SK-N-SH (cell line): Measurements from ENCODE around the gene RASGRP4. TPM values are rescaled to one million over a fixed set of nuclear protein-coding genes. Genes with fewer than 3 reads are reported as not detected.

ENCODE experiments used
- CTCF ChIA-PET: fragments of 300-600, 350-600 bp; formaldehyde crosslinking; extraction: SDS; loops from one replicate; lab custom pipeline; 2021; lab: Yijun Ruan, JAX
- POLR2A ChIA-PET: fragments of 350-600 bp; sonication (Branson Sonifier 250); formaldehyde crosslinking; extraction: SDS; loops from one replicate; lab custom pipeline; 2020; ENCODE audit warnings: antibody characterized with exemption, inconsistent platforms; lab: Yijun Ruan, JAX
- DNase-seq: peaks from one replicate; pipeline ENCODE4 v3.0.0; 2012
- H2AFZ ChIP-seq: fragments of 200-600 bp; sonication (generic); 2 replicates; pipeline ENCODE4 v1.8.1; 2016; ENCODE audit warnings: antibody characterized with exemption, mild to moderate bottlenecking, low read depth
- H3F3A ChIP-seq: fragments of 200-600 bp; sonication (generic); replicated peaks from 2 replicates; pipeline ENCODE3; 2016; ENCODE audit warnings: antibody characterized with exemption, mild to moderate bottlenecking; ENCODE audit not compliant: insufficient read depth
- H3K27ac ChIP-seq, 2 experiments: fragments of 200-500 bp in 1 of 2; fragments of 200-600 bp in 1 of 2; sonication (Bioruptor generic) in 1 of 2; sonication (generic), shearing (Covaris generic) in 1 of 2; 2 replicates each; pipeline versions ENCODE4 v1.5.1 to v1.6.1; 2014 to 2016; ENCODE audit warnings: low read depth in 2 of 2, inconsistent platforms in 1 of 2, low read length in 1 of 2, mild to moderate bottlenecking in 1 of 2, mixed read lengths in 1 of 2
- H3K27me3 ChIP-seq: fragments of 200-600 bp; sonication (generic), shearing (Covaris generic); 2 replicates; pipeline ENCODE4 v1.6.1; 2016; ENCODE audit warnings: mixed run types; ENCODE audit not compliant: insufficient read depth
- H3K36me3 ChIP-seq, 2 experiments: fragments of 200-500 bp in 1 of 2; fragments of 200-600 bp in 1 of 2; sonication (Bioruptor generic) in 1 of 2; sonication (generic) in 1 of 2; replicated peaks in 1 of 2; 2 replicates each; pipeline versions ENCODE3 to v1.5.1; 2014 to 2016; ENCODE audit warnings: low read length in 1 of 2, mild to moderate bottlenecking in 1 of 2; ENCODE audit not compliant: insufficient read depth in 2 of 2, control insufficient read depth in 1 of 2
- H3K4me1 ChIP-seq, 2 experiments: fragments of 200-500 bp in 1 of 2; fragments of 200-600 bp in 1 of 2; sonication (Bioruptor generic) in 1 of 2; sonication (generic), shearing (Covaris generic) in 1 of 2; 2 replicates each; pipeline versions ENCODE4 v1.5.1 to v1.6.1; 2014 to 2016; ENCODE audit warnings: low read depth in 1 of 2, low read length in 1 of 2, mixed run types in 1 of 2; ENCODE audit not compliant: insufficient read depth in 2 of 2, control insufficient read depth in 1 of 2
- H3K4me2 ChIP-seq: fragments of 200-600 bp; sonication (generic), shearing (Covaris generic); 2 replicates; pipeline ENCODE4 v1.6.1; 2017; ENCODE audit warnings: mixed run types
- H3K4me3 ChIP-seq, 2 experiments: fragments of 200-500 bp in 1 of 2; fragments of 200-600 bp in 1 of 2; sonication (Bioruptor generic) in 1 of 2; sonication (generic), shearing (Covaris generic) in 1 of 2; 2 replicates each; pipeline versions ENCODE4 v1.5.1 to v1.8.1; 2014 to 2016; ENCODE audit warnings: low read depth in 2 of 2, inconsistent platforms in 1 of 2, low read length in 1 of 2, mild to moderate bottlenecking in 1 of 2, mixed read lengths in 1 of 2, moderate library complexity in 1 of 2
- H3K79me2 ChIP-seq: fragments of 200-600 bp; sonication (generic); 2 replicates; pipeline ENCODE4 v1.8.1; 2017; ENCODE audit warnings: mild to moderate bottlenecking; ENCODE audit not compliant: insufficient read depth
- H3K9ac ChIP-seq: fragments of 200-600 bp; sonication (generic); 2 replicates; pipeline ENCODE4 v1.6.1; 2017; ENCODE audit warnings: mixed run types
- H3K9me2 ChIP-seq: fragments of 200-600 bp; sonication (generic); 2 replicates; pipeline ENCODE4 v1.6.1; 2017; ENCODE audit warnings: mixed run types
- H3K9me3 ChIP-seq: fragments of 200-600 bp; sonication (generic); 2 replicates; pipeline ENCODE4 v1.6.1; 2017; ENCODE audit warnings: mixed run types, mild to moderate bottlenecking, moderate library complexity
- H4K20me1 ChIP-seq: fragments of 200-600 bp; sonication (generic); 2 replicates; pipeline ENCODE4 v1.6.1; 2017; ENCODE audit warnings: mild to moderate bottlenecking, mixed run types; ENCODE audit not compliant: insufficient read depth
- FOSL2 ChIP-seq: IDR thresholded peaks from 2 replicates; pipeline ENCODE4 v1.4.0; 2012; ENCODE audit warnings: low read depth, mild to moderate bottlenecking, moderate library complexity, borderline replicate concordance
- MEF2A ChIP-seq: IDR thresholded peaks from 2 replicates; pipeline ENCODE4 v1.4.0; 2012; ENCODE audit warnings: low read depth, borderline replicate concordance
- MXI1 ChIP-seq: IDR thresholded peaks from 2 replicates; pipeline ENCODE4 v1.6.1; 2012; ENCODE audit warnings: mild to moderate bottlenecking, low read depth, low read length, improper control_type of control experiment
- POLR2AphosphoS5 ChIP-seq: IDR thresholded peaks from 2 replicates; pipeline ENCODE4 v1.6.1; 2012; ENCODE audit warnings: low read depth, low read length
- SIN3A ChIP-seq: IDR thresholded peaks from 2 replicates; pipeline ENCODE4 v1.6.1; 2012; ENCODE audit warnings: low read depth, mild to moderate bottlenecking, low read length, moderate library complexity, borderline replicate concordance
- YY1 ChIP-seq: IDR thresholded peaks from 2 replicates; pipeline ENCODE4 v1.4.0; 2012; ENCODE audit warnings: low read depth, mild to moderate bottlenecking
- WGBS: methylation state at CpG from one replicate; pipeline ENCODE4 v1.1.6; 2017; ENCODE audit warnings: low lambda C conversion rate; 5-methylcytosine and 5-hydroxymethylcytosine counted together
- polyA plus RNA-seq, 3 experiments: library from polyadenylated mRNA; depleted of rRNA; stranded (reverse); fragments of >200 nt; gene quantifications; 2 replicates each; pipeline ENCODE4 v1.2.3, GENCODE V29; 2012
- TF ChIP-seq, protein P1 (sequence below): IDR thresholded peaks from 2 replicates; pipeline ENCODE4 v1.4.0; 2012; ENCODE audit warnings: low read depth, borderline replicate concordance
- TF ChIP-seq, protein P2 (sequence below): IDR thresholded peaks from 2 replicates; pipeline ENCODE4 v1.6.1; 2012; ENCODE audit warnings: mild to moderate bottlenecking, low read depth, low read length, moderate library complexity
- TF ChIP-seq, protein P3 (sequence below): IDR thresholded peaks from 2 replicates; pipeline ENCODE4; 2012

The RASGRP4 gene
- polyA plus RNA-seq, 1 of the 3 experiments (the other 2 are of a cell fraction): not detected

DNA sequence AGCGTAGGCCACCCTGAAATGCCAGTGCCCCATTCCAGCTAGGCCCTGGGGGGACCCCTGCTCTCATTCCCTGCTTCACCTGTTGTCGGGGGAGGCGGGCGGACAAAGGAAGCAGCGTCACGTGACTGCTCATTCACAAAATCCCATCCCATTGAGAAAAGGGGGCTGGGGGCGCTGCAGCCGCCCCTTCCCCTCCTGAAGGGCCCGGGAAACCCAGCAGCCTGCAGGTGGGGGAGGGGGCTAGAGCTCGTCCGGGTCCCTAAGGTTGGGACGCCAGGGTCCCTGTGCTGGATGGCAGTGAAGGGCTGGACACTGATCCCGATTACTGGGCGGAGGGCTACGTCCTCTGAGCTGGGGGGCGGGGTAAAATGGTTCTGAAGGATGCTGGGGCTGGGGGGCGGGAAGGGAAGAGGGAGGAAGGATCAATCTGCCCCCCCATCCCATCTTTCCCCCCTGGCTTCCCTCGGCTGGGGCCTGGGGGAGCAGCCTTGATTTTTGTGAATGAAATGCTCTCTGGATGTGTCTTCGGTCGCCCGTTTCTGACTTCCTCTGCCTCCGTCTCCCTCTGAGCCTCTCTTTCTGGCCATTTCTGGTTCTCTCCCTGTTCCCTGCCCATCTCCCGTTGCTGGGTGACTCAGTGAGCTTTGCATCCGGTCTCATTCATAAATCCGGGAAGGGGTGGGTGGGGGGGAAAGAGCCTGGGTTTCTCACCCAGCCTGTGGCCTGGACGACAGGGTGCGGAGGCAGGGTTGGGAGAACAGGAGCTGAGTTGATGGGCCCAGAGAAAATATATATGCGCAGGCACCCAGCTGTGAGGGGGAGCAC, 36.7 kb downstream of the RASGRP4 start:
- Histone ChIP-seq H3K4me2 (peak overlapping the region; percentile 98), H3K36me3 (peaks cover 22 to 23% of the 10 kb centered on the region in 2 experiments), H3F3A (peaks cover 19% of the 10 kb centered on the region), H3K9me3 (no peaks in the 10 kb centered on the region), H2AFZ (peak overlapping the region; percentile 70; the same call in 1 of the 2 replicates), H3K9me2 (no peaks in the 10 kb centered on the region), H3K4me1 (peaks cover 9 to 13% of the 10 kb centered on the region in 2 experiments; a peak in 2 of 4 replicates), H3K27me3 (no peaks in the 10 kb centered on the region), H3K4me3 (peak overlapping the region; percentile 84 to 99), H4K20me1 (0 out of 2 replicates have a peak, but pooled peaks cover 3% of the 10 kb centered on the region), H3K9ac (peak overlapping the region; percentile 95), H3K27ac (peak overlapping the region; percentile 88 to 95), H3K79me2 (peaks cover 32% of the 10 kb centered on the region)
- DNase-seq: peak; percentile 80
- TF ChIP-seq MXI1 (peak; percentile 38; the same call in 1 of the 2 replicates), YY1 (0 out of 2 replicates have a peak, but pooled peaks have one; percentile 24), MEF2A (no peak), SIN3A (0 out of 2 replicates have a peak, but pooled peaks have one; percentile 11), POLR2AphosphoS5 (peak; percentile 85; the same call in 1 of the 2 replicates), FOSL2 (peak; percentile 33; the same call in 1 of the 2 replicates)
- TF ChIP-seq, protein P1, sequence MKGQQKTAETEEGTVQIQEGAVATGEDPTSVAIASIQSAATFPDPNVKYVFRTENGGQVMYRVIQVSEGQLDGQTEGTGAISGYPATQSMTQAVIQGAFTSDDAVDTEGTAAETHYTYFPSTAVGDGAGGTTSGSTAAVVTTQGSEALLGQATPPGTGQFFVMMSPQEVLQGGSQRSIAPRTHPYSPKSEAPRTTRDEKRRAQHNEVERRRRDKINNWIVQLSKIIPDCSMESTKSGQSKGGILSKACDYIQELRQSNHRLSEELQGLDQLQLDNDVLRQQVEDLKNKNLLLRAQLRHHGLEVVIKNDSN: peak; percentile 90
- TF ChIP-seq, protein P2, sequence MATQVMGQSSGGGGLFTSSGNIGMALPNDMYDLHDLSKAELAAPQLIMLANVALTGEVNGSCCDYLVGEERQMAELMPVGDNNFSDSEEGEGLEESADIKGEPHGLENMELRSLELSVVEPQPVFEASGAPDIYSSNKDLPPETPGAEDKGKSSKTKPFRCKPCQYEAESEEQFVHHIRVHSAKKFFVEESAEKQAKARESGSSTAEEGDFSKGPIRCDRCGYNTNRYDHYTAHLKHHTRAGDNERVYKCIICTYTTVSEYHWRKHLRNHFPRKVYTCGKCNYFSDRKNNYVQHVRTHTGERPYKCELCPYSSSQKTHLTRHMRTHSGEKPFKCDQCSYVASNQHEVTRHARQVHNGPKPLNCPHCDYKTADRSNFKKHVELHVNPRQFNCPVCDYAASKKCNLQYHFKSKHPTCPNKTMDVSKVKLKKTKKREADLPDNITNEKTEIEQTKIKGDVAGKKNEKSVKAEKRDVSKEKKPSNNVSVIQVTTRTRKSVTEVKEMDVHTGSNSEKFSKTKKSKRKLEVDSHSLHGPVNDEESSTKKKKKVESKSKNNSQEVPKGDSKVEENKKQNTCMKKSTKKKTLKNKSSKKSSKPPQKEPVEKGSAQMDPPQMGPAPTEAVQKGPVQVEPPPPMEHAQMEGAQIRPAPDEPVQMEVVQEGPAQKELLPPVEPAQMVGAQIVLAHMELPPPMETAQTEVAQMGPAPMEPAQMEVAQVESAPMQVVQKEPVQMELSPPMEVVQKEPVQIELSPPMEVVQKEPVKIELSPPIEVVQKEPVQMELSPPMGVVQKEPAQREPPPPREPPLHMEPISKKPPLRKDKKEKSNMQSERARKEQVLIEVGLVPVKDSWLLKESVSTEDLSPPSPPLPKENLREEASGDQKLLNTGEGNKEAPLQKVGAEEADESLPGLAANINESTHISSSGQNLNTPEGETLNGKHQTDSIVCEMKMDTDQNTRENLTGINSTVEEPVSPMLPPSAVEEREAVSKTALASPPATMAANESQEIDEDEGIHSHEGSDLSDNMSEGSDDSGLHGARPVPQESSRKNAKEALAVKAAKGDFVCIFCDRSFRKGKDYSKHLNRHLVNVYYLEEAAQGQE: no peak
- TF ChIP-seq, protein P3, sequence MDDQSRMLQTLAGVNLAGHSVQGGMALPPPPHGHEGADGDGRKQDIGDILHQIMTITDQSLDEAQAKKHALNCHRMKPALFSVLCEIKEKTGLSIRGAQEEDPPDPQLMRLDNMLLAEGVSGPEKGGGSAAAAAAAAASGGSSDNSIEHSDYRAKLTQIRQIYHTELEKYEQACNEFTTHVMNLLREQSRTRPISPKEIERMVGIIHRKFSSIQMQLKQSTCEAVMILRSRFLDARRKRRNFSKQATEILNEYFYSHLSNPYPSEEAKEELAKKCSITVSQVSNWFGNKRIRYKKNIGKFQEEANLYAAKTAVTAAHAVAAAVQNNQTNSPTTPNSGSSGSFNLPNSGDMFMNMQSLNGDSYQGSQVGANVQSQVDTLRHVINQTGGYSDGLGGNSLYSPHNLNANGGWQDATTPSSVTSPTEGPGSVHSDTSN: peak; percentile 20; the same call in 1 of the 2 replicates
- ChIA-PET CTCF (interaction anchor here (0.9 to 4.1 kb wide), 8 partner anchors 14 to 491 kb away, joined by 3 to 34 read pairs (median 4); partner anchors contain the start of genes CATSPERG, FAM98C and PSMD8), POLR2A (interaction anchor here (1.3 to 4.1 kb wide), 4 partner anchors 12 to 29 kb away, joined by 6 to 30 read pairs (median 18); partner anchors contain the start of genes FAM98C and PSMD8)
- WGBS: 12% methylated on average over 23 of the region's 28 CpGs
